ENCODE results near the gene BFSP2.

BFSP2 gene

DNA sequence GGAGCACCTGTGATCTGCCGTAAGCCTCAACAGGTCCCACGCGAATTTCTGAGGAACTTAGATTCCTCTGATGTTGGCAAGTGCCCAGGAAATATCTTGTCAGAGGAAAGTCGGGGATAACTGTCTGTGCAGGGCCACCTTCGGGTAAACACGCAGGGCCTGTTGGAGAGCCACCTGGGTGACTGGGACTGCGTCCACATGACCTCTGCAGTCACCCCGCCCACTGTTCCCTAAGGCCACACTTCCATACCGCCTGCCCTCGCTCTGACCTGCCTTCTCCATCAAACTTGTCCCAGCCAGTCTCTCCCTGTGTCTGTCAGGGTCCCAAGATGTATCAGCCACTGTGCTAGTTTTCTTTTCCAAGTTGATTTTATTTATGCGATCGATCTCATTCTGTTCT lies 28.7 kb downstream of the BFSP2 start:
- no peaks in the 10 kb centered on the region for H3K36me3 ChIP-seq (ENCODE audit: insufficient read depth, low read length)
- H3F3A ChIP-seq (ENCODE audit: low read depth) = no peaks in the 10 kb centered on the region
- no peak overlapping the region for H3K9ac ChIP-seq (ENCODE audit: low read depth, low read length, poor library complexity, severe bottlenecking)
- H2AFZ ChIP-seq (ENCODE audit: low read length) = no peak overlapping the region
- H3K4me1 ChIP-seq (ENCODE audit: insufficient read depth, low read length, poor library complexity, severe bottlenecking) = no peaks in the 10 kb centered on the region
- no peaks in the 10 kb centered on the region for H3K27me3 ChIP-seq (ENCODE audit: insufficient read depth, low read length, poor library complexity, severe bottlenecking)
- no peaks in the 10 kb centered on the region for H3K79me2 ChIP-seq (ENCODE audit: insufficient read depth, low read length)
- no peaks in the 10 kb centered on the region for H4K20me1 ChIP-seq (ENCODE audit: insufficient read depth, low read length, poor library complexity, severe bottlenecking)
- no peaks in the 10 kb centered on the region for H3K9me3 ChIP-seq (ENCODE audit: insufficient read depth, low read depth, low read length)
- H3K4me2 ChIP-seq (ENCODE audit: low read depth, low read length, poor library complexity, severe bottlenecking) = no peak overlapping the region
- TF ChIP-seq, protein P1, sequence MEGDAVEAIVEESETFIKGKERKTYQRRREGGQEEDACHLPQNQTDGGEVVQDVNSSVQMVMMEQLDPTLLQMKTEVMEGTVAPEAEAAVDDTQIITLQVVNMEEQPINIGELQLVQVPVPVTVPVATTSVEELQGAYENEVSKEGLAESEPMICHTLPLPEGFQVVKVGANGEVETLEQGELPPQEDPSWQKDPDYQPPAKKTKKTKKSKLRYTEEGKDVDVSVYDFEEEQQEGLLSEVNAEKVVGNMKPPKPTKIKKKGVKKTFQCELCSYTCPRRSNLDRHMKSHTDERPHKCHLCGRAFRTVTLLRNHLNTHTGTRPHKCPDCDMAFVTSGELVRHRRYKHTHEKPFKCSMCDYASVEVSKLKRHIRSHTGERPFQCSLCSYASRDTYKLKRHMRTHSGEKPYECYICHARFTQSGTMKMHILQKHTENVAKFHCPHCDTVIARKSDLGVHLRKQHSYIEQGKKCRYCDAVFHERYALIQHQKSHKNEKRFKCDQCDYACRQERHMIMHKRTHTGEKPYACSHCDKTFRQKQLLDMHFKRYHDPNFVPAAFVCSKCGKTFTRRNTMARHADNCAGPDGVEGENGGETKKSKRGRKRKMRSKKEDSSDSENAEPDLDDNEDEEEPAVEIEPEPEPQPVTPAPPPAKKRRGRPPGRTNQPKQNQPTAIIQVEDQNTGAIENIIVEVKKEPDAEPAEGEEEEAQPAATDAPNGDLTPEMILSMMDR (conservative IDR thresholded peaks at IDR 0.05; ENCODE audit: low read length) = no peak
- TF ChIP-seq EZH2phosphoT487 (IDR thresholded peaks at IDR 0.05; ENCODE audit: borderline replicate concordance) = no peak
- no peaks in the 10 kb centered on the region for H3K9me2 ChIP-seq (replicated peaks; ENCODE audit: low read depth, low read length)
- no peak overlapping the region for H3K4me3 ChIP-seq (ENCODE audit: low read length, poor library complexity, severe bottlenecking)

DNA sequence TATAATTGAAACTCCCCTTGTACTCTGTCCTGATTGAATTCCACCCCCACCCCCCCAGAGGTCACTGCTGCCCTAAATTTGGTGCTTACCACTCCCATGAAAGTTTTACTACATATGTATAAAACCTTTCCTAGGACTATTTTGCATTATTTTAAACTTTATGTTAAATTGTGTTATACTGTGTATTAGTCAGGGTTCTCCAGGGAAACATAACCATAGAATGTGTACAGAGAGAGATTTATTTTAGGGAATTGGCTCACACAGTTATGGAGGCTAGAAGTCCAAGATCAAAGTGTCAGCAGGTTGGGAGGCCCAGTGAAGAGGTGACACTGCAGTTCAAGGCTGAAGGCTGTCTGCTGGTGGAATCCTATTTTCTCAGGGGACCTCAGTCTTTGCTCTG lies 29.2 kb downstream of the BFSP2 start:
- H3K9ac ChIP-seq (ENCODE audit: low read depth, low read length, poor library complexity, severe bottlenecking) = no peak overlapping the region
- H3K4me3 ChIP-seq (ENCODE audit: low read length, poor library complexity, severe bottlenecking) = no peak overlapping the region
- H4K20me1 ChIP-seq (ENCODE audit: insufficient read depth, low read length, poor library complexity, severe bottlenecking) = no peaks in the 10 kb centered on the region
- H3K4me1 ChIP-seq (ENCODE audit: insufficient read depth, low read length, poor library complexity, severe bottlenecking) = no peaks in the 10 kb centered on the region
- no peaks in the 10 kb centered on the region for H3K9me2 ChIP-seq (replicated peaks; ENCODE audit: low read depth, low read length)
- H3K79me2 ChIP-seq (ENCODE audit: insufficient read depth, low read length) = no peaks in the 10 kb centered on the region
- H3K4me2 ChIP-seq (ENCODE audit: low read depth, low read length, poor library complexity, severe bottlenecking) = no peak overlapping the region
- H2AFZ ChIP-seq (ENCODE audit: low read length) = no peak overlapping the region
- no peaks in the 10 kb centered on the region for H3K36me3 ChIP-seq (ENCODE audit: insufficient read depth, low read length)
- no peak for TF ChIP-seq EZH2phosphoT487 (IDR thresholded peaks at IDR 0.05; ENCODE audit: borderline replicate concordance)
- H3K9me3 ChIP-seq (ENCODE audit: insufficient read depth, low read depth, low read length) = no peaks in the 10 kb centered on the region
- no peaks in the 10 kb centered on the region for H3K27me3 ChIP-seq (ENCODE audit: insufficient read depth, low read length, poor library complexity, severe bottlenecking)
- H3F3A ChIP-seq (ENCODE audit: low read depth) = no peaks in the 10 kb centered on the region

GRCh38 chr3:133439563-133439962 lies 39.7 kb downstream of the BFSP2 start:
- H3K9ac ChIP-seq (ENCODE audit: low read depth, low read length, poor library complexity, severe bottlenecking) = no peak overlapping the region
- no peaks in the 10 kb centered on the region for H3K4me1 ChIP-seq (ENCODE audit: insufficient read depth, low read length, poor library complexity, severe bottlenecking)
- H3F3A ChIP-seq (ENCODE audit: low read depth) = no peaks in the 10 kb centered on the region
- H4K20me1 ChIP-seq (ENCODE audit: insufficient read depth, low read length, poor library complexity, severe bottlenecking) = no peaks in the 10 kb centered on the region
- H3K79me2 ChIP-seq (ENCODE audit: insufficient read depth, low read length) = no peaks in the 10 kb centered on the region
- TF ChIP-seq, protein P1 (conservative IDR thresholded peaks at IDR 0.05; ENCODE audit: low read length) = no peak
- no peak for TF ChIP-seq EZH2phosphoT487 (IDR thresholded peaks at IDR 0.05; ENCODE audit: borderline replicate concordance)
- no peaks in the 10 kb centered on the region for H3K9me2 ChIP-seq (replicated peaks; ENCODE audit: low read depth, low read length)
- no peaks in the 10 kb centered on the region for H3K36me3 ChIP-seq (ENCODE audit: insufficient read depth, low read length)
- no peaks in the 10 kb centered on the region for H3K27me3 ChIP-seq (ENCODE audit: insufficient read depth, low read length, poor library complexity, severe bottlenecking)
- no peak overlapping the region for H3K4me2 ChIP-seq (ENCODE audit: low read depth, low read length, poor library complexity, severe bottlenecking)
- H3K4me3 ChIP-seq (ENCODE audit: low read length, poor library complexity, severe bottlenecking) = no peak overlapping the region
- no peaks in the 10 kb centered on the region for H3K9me3 ChIP-seq (ENCODE audit: insufficient read depth, low read depth, low read length)
- H2AFZ ChIP-seq (ENCODE audit: low read length) = no peak overlapping the region

DNA sequence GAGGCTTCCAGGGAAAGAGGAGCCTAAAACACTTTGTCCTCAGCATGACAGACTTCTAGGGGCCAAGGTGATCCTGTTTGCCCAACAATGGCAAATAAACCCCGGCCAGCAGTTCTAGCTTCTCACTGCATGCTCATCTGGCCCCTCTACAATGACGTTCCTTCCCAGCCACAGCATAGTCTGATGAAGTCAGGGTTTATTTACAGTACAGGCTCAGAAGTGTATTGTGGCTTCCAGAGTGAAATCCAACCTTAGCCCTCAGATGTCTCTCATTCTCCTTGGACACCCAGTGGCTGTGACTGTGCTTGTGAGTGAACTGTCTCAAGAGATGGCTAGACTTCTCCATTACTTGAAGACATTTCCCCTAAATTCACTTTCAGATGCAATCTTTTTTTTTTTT lies 40.8 kb downstream of the BFSP2 start:
- Histone ChIP-seq H3F3A (ENCODE audit: low read depth) (no peaks in the 10 kb centered on the region), H3K4me3 (ENCODE audit: low read length, poor library complexity, severe bottlenecking) (no peak overlapping the region), H3K9me3 (ENCODE audit: insufficient read depth, low read depth, low read length) (no peaks in the 10 kb centered on the region), H3K36me3 (ENCODE audit: insufficient read depth, low read length) (no peaks in the 10 kb centered on the region), H3K4me1 (ENCODE audit: insufficient read depth, low read length, poor library complexity, severe bottlenecking) (no peaks in the 10 kb centered on the region), H4K20me1 (ENCODE audit: insufficient read depth, low read length, poor library complexity, severe bottlenecking) (no peaks in the 10 kb centered on the region), H3K27me3 (ENCODE audit: insufficient read depth, low read length, poor library complexity, severe bottlenecking) (no peaks in the 10 kb centered on the region), H3K4me2 (ENCODE audit: low read depth, low read length, poor library complexity, severe bottlenecking) (no peak overlapping the region), H3K9ac (ENCODE audit: low read depth, low read length, poor library complexity, severe bottlenecking) (no peak overlapping the region), H2AFZ (ENCODE audit: low read length) (no peak overlapping the region), H3K9me2 (replicated peaks; ENCODE audit: low read depth, low read length) (no peaks in the 10 kb centered on the region), H3K79me2 (ENCODE audit: insufficient read depth, low read length) (no peaks in the 10 kb centered on the region)
- TF ChIP-seq EZH2phosphoT487 (IDR thresholded peaks at IDR 0.05; ENCODE audit: borderline replicate concordance) = no peak
- TF ChIP-seq, protein P1 (conservative IDR thresholded peaks at IDR 0.05; ENCODE audit: low read length) = no peak
